HG03103 (cell line): ENCODE measurements around the gene ABCA5.
"Not testable (repeated sequence)": the region's sequence is repeated elsewhere in the genome, so short reads cannot be mapped to it uniquely, and the experiment has no call there.

ENCODE experiments used
- ATAC-seq: cut with Tn5 transposase; IDR thresholded peaks from one replicate; pipeline ENCODE4 v1.9.1; 2021; ENCODE audit warnings: low read depth; ENCODE audit not compliant: unreplicated experiment

ABCA5 gene

GRCh38 chr17:69326377-69327059 lies 415 bp downstream of the ABCA5 start:
- no peak for ATAC-seq

DNA sequence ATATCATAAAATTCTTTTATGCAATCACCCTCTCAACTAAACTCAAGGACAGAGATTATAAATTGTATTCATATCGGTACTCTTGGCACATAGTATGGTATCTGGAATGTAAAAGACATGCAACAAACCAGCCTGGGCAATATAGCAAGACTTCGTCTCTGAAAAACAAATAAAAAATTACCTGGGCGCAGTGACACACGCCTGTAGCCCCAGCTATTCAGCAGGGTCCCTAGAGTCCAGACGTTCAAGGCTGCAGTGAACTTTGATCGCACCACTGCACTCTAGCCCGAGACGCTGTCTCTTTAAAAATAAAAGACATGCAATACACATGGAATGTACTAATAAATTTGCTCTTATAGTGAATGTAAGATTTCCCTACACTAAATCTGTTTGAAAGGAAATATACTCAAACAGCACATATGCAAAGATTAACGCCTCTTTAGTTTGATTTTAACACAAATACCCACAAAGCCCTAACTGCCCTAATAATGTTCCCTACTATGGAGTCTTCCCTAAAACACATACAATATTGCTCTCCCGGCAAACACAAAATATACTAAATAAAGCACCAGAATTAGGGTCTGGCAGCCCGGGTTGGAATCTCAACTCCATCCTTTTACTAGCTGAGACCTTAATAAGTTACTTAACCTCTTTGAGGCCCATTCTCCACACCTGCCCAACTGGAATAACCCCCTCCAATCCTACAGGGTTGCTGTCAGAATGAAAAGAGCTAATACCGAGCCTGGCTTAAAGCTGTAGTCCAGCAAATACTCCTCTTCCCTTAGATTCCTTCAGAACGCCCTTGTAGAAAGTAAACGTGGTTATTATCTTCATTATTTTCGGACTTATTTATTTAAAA lies 1.2 kb downstream of the ABCA5 start:
- ATAC-seq, result no peak

GRCh38 chr17:69323806-69324205 lies 3.1 kb downstream of the ABCA5 start:
- no peak for ATAC-seq

- ATAC-seq, result no peak
Measured at GRCh38 chr17:69320908-69321238, 6.1 kb downstream of the ABCA5 start.

DNA sequence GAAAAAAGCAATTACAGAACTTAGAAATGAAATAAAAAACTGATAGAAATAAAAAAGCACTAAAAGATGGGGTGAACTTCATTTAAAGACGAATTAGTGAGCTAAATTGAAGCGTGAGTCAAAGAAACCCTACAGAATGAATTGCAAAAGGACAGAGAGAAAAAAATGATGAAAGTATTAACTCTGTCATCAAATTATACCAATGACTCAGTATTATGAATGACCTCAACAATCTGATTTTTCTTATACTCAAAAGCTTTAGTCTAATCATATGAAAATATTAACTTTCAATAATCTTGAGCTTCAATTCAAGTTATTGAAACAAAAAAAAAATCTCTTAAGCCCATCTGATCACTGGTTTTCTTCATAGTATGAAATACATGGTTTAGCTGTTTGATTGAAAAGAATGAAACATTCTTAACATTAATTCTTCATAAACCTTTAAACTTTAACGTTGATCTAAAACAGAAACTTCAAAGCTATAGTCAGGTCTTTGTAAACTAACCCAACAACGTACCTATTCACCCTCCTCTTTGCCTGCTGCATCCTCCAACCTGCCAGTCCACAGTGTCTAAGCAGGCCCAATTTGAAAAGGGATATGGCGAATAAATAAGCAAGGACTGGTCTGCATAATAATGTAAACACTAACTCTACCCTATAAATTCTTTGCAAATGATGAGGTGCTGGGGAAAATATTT lies 6.6 kb downstream of the ABCA5 start:
- no peak for ATAC-seq

GRCh38 chr17:69317625-69318024 lies 9.3 kb downstream of the ABCA5 start:
- ATAC-seq, result no peak

GRCh38 chr17:69314246-69315065 lies 12.5 kb downstream of the ABCA5 start:
- no peak for ATAC-seq

- no peak for ATAC-seq
Measured at GRCh38 chr17:69305177-69305576, 21.8 kb downstream of the ABCA5 start.

GRCh38 chr17:69302682-69303081 lies 24.3 kb downstream of the ABCA5 start:
- no peak for ATAC-seq

DNA sequence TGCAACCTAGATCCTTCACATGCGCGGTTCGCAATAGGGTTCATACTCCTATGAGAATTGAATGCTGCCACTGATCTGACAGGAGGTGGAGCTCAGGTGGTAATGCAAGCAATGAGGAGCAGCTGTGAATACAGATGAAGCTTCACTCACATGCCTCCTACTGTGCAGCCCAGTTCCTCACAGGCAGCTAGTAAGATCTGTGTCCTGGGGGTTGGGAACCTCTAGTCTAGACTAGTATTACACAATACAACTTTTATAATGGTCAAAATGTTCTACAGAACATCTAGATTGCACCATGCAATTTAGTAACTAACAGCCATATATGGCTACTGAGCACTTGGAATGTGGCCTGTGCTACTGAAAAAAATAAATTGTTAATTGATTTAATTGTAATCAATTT lies 26.7 kb downstream of the ABCA5 start:
- no peak for ATAC-seq

GRCh38 chr17:69298120-69298722 lies 28.7 kb downstream of the ABCA5 start:
- not testable (repeated sequence) for ATAC-seq

DNA sequence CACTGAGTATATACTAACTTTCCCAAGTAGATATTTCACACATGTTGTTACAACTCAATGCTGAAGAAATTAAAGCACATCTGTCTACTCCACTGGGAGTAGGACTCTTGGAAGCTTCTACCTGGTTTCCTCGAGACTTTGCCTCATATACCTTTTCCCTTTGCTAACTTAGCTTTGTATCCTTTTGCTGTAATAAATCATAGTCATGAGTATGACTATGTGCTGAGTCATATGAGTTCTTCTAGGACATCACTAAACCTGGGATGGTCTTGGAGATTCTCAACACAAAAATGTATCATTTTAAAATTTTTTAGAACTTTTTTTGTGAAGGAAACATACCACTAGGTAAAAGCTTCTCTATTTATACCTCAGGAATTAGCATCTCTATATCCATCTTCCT lies 39.8 kb downstream of the ABCA5 start:
- no peak for ATAC-seq

- ATAC-seq, result no peak
Measured at GRCh38 chr17:69286257-69286656, 40.7 kb downstream of the ABCA5 start.

DNA sequence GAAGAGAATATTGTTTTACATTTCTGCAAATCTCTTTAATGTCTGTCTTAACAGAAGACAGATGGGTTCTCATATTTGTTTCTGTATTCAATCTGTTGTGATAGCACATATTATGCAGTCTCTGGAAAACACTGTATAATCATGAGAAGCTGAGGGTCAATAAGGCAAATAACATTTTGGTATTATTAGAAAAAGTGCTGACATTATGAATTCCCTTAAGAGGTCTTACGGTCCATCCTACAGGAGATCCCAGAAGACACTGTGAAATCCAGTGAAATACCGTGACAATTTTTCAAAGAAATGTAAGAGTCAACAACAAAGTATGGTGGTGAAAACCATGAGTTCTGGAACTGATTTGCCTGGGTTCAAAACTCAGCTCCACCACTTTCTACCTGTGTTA lies 42.3 kb downstream of the ABCA5 start:
- ATAC-seq, result no peak

DNA sequence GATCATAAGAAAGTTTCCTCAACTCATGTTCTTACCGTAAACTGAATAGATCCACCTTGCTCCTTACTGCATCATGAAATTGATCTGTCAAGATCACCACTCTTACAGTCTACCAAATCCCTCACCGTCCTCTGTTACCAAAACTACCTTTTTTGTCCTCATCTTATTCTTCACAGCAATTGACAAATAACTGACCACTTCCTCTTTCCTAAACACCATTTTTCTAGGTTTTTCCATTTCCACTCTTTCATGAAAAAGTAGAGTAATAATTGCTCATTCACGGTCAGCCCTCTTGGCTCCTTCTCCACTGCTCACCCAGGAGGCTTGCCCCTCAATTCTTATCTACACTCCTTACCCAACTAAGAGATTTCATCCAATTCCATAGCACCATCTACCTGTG lies 44.9 kb downstream of the ABCA5 start:
- ATAC-seq, result no peak

DNA sequence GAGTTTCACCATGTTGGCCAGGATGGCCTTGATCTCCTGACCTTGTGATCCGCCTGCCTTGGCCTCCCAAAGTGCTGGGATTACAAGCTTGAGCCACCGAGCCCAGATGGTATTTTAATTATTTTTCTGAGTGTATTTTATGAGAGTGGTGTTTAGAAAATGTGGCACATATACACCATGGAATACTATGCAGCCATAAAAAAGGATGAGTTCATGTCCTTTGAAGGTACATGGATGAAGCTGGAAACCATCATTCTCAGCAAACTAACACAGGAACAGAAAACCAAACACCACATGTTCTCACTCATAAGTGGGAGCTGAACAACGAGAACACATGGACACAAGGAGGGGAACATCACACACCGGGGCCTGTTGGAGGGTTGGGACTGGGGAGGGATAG lies 50.7 kb downstream of the ABCA5 start:
- ATAC-seq, result not testable (repeated sequence)

GRCh38 chr17:69275751-69276150 lies 51.2 kb downstream of the ABCA5 start:
- ATAC-seq, result no peak

- no peak for ATAC-seq
Measured at GRCh38 chr17:69271023-69271422, 55.9 kb downstream of the ABCA5 start.

DNA sequence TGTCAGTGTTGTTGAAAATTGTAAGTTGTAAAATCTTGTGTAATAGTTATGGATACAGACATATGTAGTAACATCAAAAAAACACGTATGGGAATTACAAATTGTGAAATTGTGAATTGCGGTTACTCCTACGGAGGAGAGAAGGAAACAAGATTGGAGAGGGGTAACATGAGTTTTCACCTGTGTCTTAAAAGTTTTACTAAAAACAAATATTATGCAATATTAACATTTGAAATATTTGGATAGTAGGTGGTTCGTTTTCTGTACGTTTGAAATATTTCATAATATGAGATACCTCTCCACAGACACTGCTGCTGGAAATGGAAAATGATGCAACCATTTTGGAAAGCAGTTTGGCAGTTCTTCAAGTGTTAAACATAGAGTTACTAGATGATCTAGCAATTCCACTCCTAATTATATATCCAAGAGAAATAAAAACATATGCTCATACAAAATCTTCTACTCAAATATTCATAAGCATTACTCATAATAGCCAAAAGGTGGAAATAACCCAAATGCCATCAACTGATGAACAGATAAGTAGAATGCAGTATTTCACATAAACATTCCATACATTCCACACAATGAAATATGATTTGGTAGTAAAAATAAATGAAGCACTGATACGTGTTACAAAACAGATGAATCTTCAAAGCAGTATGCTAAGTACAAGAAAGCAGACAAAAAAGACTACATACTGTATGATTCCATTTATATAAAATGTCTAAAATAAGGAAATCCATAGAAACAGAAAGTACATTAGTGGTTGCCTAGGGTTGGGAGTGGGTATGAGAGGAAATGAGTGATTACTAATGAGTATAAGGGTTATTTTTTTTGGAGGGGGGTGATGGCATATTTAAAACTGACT lies 57.6 kb downstream of the ABCA5 start:
- ATAC-seq, result no peak
